MM.1S (cell line): ENCODE data around the gene CT47C1.

Source experiments
- DNase-seq: peaks from one replicate; pipeline ENCODE4 v3.0.0-alpha.2; 2015
- H2AFZ ChIP-seq: fragments of 300-600 bp; sonication (generic); 2 replicates; pipeline ENCODE4 v1.6.0; 2016; ENCODE audit warnings: antibody characterized with exemption, low read length
- H3F3A ChIP-seq: fragments of 300-600 bp; sonication (generic); 2 replicates; pipeline ENCODE4 v1.6.1; 2016; ENCODE audit warnings: mild to moderate bottlenecking, antibody characterized with exemption, low read length, moderate library complexity, mixed read lengths; ENCODE audit not compliant: insufficient read depth
- H3K27ac ChIP-seq: fragments of 300-600 bp; sonication (generic); 2 replicates; pipeline ENCODE4 v1.5.1; 2016; ENCODE audit warnings: mild to moderate bottlenecking, low read length
- H3K27me3 ChIP-seq: fragments of 300-600 bp; sonication (generic); replicated peaks from 2 replicates; pipeline ENCODE4 v1.6.0; 2016; ENCODE audit warnings: low read length; ENCODE audit not compliant: insufficient read depth
- H3K36me3 ChIP-seq: fragments of 300-600 bp; sonication (generic); replicated peaks from 2 replicates; pipeline ENCODE4 v1.6.1; 2016; ENCODE audit warnings: mild to moderate bottlenecking, low read length, mixed read lengths; ENCODE audit not compliant: insufficient read depth
- H3K4me1 ChIP-seq: fragments of 300-600 bp; sonication (generic); 2 replicates; pipeline ENCODE4 v1.6.1; 2016; ENCODE audit warnings: low read length, mixed read lengths
- H3K4me2 ChIP-seq: fragments of 300-600 bp; sonication (generic); 2 replicates; pipeline ENCODE4 v1.6.0; 2016; ENCODE audit warnings: low read depth, low read length
- H3K4me3 ChIP-seq: fragments of 300-600 bp; sonication (generic); 2 replicates; pipeline ENCODE4 v1.5.1; 2016; ENCODE audit warnings: low read length, mixed read lengths
- H3K79me2 ChIP-seq: fragments of 300-600 bp; sonication (generic); 2 replicates; pipeline ENCODE4 v1.6.1; 2016; ENCODE audit warnings: mixed run types, low read length, mixed read lengths
- H3K9ac ChIP-seq: fragments of 300-600 bp; sonication (generic); 2 replicates; pipeline ENCODE4 v1.6.1; 2016; ENCODE audit warnings: low read length, mixed read lengths
- H3K9me2 ChIP-seq: fragments of 300-600 bp; sonication (generic); replicated peaks from 2 replicates; pipeline ENCODE4 v1.6.1; 2016; ENCODE audit warnings: mild to moderate bottlenecking, low read length, mixed read lengths; ENCODE audit not compliant: insufficient read depth
- H3K9me3 ChIP-seq: fragments of 300-600 bp; sonication (generic); replicated peaks from 2 replicates; pipeline ENCODE4 v1.6.1; 2016; ENCODE audit warnings: mild to moderate bottlenecking, low read length, mixed read lengths; ENCODE audit not compliant: insufficient read depth
- H4K20me1 ChIP-seq: fragments of 300-600 bp; sonication (generic); 2 replicates; pipeline ENCODE4 v1.6.1; 2016; ENCODE audit warnings: mild to moderate bottlenecking, low read length, moderate library complexity, mixed read lengths; ENCODE audit not compliant: insufficient read depth
- CTCF ChIP-seq: fragments of 300-600 bp; sonication (generic); IDR thresholded peaks from 2 replicates; pipeline ENCODE4 v1.5.1; 2016; ENCODE audit warnings: antibody characterized with exemption, low read length, mixed read lengths
- EZH2 ChIP-seq: fragments of 300-600 bp; sonication (generic); optimal IDR thresholded peaks from 2 replicates; pipeline ENCODE3; 2017; ENCODE audit warnings: low read depth, mild to moderate bottlenecking, antibody characterized with exemption, low read length, mixed read lengths
- EZH2phosphoT487 ChIP-seq: fragments of 300-600 bp; sonication (generic); IDR thresholded peaks from 2 replicates; pipeline ENCODE4 v1.6.1; 2018; ENCODE audit warnings: antibody characterized with exemption, low read length

Gene CT47C1

GRCh38 chrX:119069762-119070161 lies 3.0 kb upstream of the CT47C1 start:
- Histone ChIP-seq H3K4me2 (no peak overlapping the region), H3K4me3 (no peak overlapping the region), H4K20me1 (no peaks in the 10 kb centered on the region), H3K36me3 (no peaks in the 10 kb centered on the region), H2AFZ (no peak overlapping the region), H3K79me2 (no peaks in the 10 kb centered on the region), H3K9me2 (no peaks in the 10 kb centered on the region), H3K27ac (no peak overlapping the region), H3F3A (0 out of 2 replicates have a peak, but pooled peaks cover 3% of the 10 kb centered on the region), H3K4me1 (peaks cover 7% of the 10 kb centered on the region; the same call in 1 of the 2 replicates), H3K27me3 (peaks cover 21% of the 10 kb centered on the region), H3K9me3 (no peaks in the 10 kb centered on the region), H3K9ac (no peak overlapping the region)
- TF ChIP-seq EZH2phosphoT487 (no peak), EZH2 (no peak), CTCF (no peak)
- no peak for DNase-seq

GRCh38 chrX:119071381-119071780 lies 1.4 kb upstream of the CT47C1 start:
- Histone ChIP-seq H3K36me3 (no peaks in the 10 kb centered on the region), H3K9ac (no peak overlapping the region)

DNA sequence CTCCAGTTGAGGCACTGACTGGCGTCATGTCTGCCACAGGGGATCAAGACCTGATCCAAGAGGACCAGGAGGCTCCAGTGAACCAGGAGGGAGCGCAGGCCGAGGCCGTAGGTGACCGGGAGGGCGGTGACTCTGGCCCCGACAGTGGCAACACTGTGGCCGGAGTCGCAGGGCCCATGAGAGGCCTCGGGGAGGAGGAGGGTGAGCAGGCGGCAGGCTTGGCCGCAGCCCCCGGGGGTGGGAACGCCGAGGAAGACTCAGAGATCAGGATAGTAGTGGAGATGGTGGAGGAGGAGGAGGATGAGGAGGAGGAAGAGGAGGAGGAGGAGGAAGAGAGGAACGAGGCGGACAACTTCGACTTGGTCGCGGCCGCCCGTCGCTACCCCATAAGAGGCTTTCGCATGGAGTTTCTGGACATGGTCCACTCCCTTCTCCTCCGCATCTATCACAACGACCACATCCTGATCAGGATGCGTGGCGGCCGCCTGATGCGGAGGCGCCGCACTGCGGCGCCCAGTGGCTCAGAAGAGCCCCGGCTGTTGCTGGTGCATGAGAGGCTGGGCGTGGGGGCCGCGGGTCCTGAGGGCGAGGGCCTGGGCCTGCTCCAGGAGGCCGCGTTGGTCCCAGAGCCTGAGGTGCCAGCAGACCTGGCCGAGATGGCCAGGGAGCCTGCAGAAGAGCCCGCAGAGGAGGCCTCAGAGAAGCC lies 560 bp downstream of the CT47C1 start:
- DNase-seq: no peak
- H4K20me1 ChIP-seq: no peaks in the 10 kb centered on the region
- no peaks in the 10 kb centered on the region for H3K36me3 ChIP-seq
- no peak overlapping the region for H3K4me2 ChIP-seq
- peaks cover 7% of the 10 kb centered on the region; the same call in 1 of the 2 replicates for H3K4me1 ChIP-seq
- no peaks in the 10 kb centered on the region for H3K9me2 ChIP-seq
- peaks cover 20% of the 10 kb centered on the region for H3K27me3 ChIP-seq
- no peaks in the 10 kb centered on the region for H3F3A ChIP-seq
- no peaks in the 10 kb centered on the region for H3K79me2 ChIP-seq
- H3K4me3 ChIP-seq: no peak overlapping the region
- no peak overlapping the region for H3K27ac ChIP-seq
- no peaks in the 10 kb centered on the region for H3K9me3 ChIP-seq
- H3K9ac ChIP-seq: no peak overlapping the region
- H2AFZ ChIP-seq: no peak overlapping the region
- no peak for TF ChIP-seq EZH2phosphoT487
- no peak for TF ChIP-seq CTCF
- TF ChIP-seq EZH2: no peak

More at GRCh38 chrX:119071381-119071780, 1.4 kb upstream of the CT47C1 start:
- no peak overlapping the region for H3K4me3 ChIP-seq
- H3K4me1 ChIP-seq: peaks cover 7% of the 10 kb centered on the region; the same call in 1 of the 2 replicates
- peaks cover 21% of the 10 kb centered on the region for H3K27me3 ChIP-seq
- H2AFZ ChIP-seq: no peak overlapping the region
- H3K9me3 ChIP-seq: no peaks in the 10 kb centered on the region
- TF ChIP-seq CTCF: no peak
- no peak for TF ChIP-seq EZH2phosphoT487
- TF ChIP-seq EZH2: no peak
- no peaks in the 10 kb centered on the region for H4K20me1 ChIP-seq
- no peaks in the 10 kb centered on the region for H3K79me2 ChIP-seq
- H3K27ac ChIP-seq: no peak overlapping the region
- DNase-seq: peak; percentile 70
- H3K4me2 ChIP-seq: peak overlapping the region; percentile 13; the same call in 1 of the 2 replicates
- H3F3A ChIP-seq: 0 out of 2 replicates have a peak, but pooled peaks cover 3% of the 10 kb centered on the region
- H3K9me2 ChIP-seq: no peaks in the 10 kb centered on the region
